ENCODE results near the gene LRP1B. TPM values are rescaled to one million over a fixed set of nuclear protein-coding genes. Genes with fewer than 3 reads are reported as not detected.

The LRP1B gene
- total and polyA plus RNA-seq, 2 donors (not counting 1 experiment from before 2014, with no cell fraction given) = not detected

DNA sequence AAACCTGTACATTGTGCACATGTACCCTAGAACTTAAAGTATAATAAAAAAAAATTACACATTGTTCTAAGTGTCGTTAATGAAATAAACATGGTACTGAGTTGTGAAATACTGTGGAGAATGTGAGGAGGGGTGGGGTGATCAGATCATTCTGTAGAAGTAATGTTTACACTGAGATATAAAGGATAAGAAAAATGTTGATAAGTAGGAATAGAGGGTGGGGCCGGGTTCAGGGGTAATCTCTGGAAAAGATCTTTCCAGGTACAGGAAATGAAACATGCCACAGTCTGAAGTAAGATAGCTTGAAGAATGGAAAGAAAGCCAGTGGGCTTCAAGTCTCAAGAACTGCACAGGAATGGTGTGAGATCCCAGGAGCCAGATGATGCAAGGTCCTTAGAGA lies 1482.4 kb downstream of the LRP1B start:
- ChIA-PET CTCF (no interaction called here), POLR2A (no interaction called here)
- no peak overlapping the region for H3K9ac ChIP-seq (ENCODE audit: low read length)
- no peak overlapping the region for H3K4me2 ChIP-seq (replicated peaks; ENCODE audit: low read depth, low read length, poor library complexity, severe bottlenecking)
- H3K4me3 ChIP-seq (ENCODE audit: control extremely low read depth in 1 of 5, extremely low read depth in 1 of 5, insufficient read depth in 1 of 5, low read depth in 2 of 5, low read length in 4 of 5) = no peak overlapping the region
- H4K20me1 ChIP-seq (ENCODE audit: control insufficient read depth, insufficient read depth, low read length, poor library complexity, severe bottlenecking) = no peaks in the 10 kb centered on the region
- intact Hi-C loops (cut with micrococcal nuclease) = no loop called here
- H3K4me1 ChIP-seq (ENCODE audit: control insufficient read depth in 2 of 2, insufficient read depth in 2 of 2, low read length in 2 of 2) = no peaks in the 10 kb centered on the region
- H3K9me3 ChIP-seq (ENCODE audit: control extremely low read depth in 1 of 3, control insufficient read depth in 2 of 3, insufficient read depth in 1 of 3, low read length in 2 of 3) = no peaks in the 10 kb centered on the region
- Mint-ChIP-seq H3K4me1 (no peaks in the 10 kb centered on the region), H3K9me3 (ENCODE audit: insufficient read depth) (no peaks in the 10 kb centered on the region), H3K27me3 (no peaks in the 10 kb centered on the region), H3K27ac (no peak overlapping the region), H3K4me3 (no peak overlapping the region)
- H3K27ac ChIP-seq (ENCODE audit: low read length in 2 of 2) = no peak overlapping the region
- 79% methylated on average over 1 of the region's 2 CpGs for WGBS (ENCODE audit: insufficient coverage)
- H2AFZ ChIP-seq (ENCODE audit: insufficient read depth, low read depth, low read length, poor library complexity, severe bottlenecking) = no peak overlapping the region
- no peak for TF ChIP-seq EZH2 (IDR thresholded peaks at IDR 0.05; ENCODE audit: borderline replicate concordance, insufficient read depth, low read depth, low read length, poor library complexity, severe bottlenecking)
- TF ChIP-seq, protein P1, sequence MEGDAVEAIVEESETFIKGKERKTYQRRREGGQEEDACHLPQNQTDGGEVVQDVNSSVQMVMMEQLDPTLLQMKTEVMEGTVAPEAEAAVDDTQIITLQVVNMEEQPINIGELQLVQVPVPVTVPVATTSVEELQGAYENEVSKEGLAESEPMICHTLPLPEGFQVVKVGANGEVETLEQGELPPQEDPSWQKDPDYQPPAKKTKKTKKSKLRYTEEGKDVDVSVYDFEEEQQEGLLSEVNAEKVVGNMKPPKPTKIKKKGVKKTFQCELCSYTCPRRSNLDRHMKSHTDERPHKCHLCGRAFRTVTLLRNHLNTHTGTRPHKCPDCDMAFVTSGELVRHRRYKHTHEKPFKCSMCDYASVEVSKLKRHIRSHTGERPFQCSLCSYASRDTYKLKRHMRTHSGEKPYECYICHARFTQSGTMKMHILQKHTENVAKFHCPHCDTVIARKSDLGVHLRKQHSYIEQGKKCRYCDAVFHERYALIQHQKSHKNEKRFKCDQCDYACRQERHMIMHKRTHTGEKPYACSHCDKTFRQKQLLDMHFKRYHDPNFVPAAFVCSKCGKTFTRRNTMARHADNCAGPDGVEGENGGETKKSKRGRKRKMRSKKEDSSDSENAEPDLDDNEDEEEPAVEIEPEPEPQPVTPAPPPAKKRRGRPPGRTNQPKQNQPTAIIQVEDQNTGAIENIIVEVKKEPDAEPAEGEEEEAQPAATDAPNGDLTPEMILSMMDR (IDR thresholded peaks at IDR 0.05) = no peak
- H3K36me3 ChIP-seq (replicated peaks in 1 of 2; ENCODE audit: control extremely low read depth in 1 of 2, control insufficient read depth in 1 of 2, extremely low read depth in 1 of 2, insufficient read depth in 2 of 2, low read length in 1 of 2) = no peaks in the 10 kb centered on the region
- DNase-seq (no peak), ATAC-seq (ENCODE audit: low read depth) (no peak)
- H3K79me2 ChIP-seq (ENCODE audit: control insufficient read depth, insufficient read depth, low read length) = no peaks in the 10 kb centered on the region
- H3K27me3 ChIP-seq (replicated peaks in 1 of 4; ENCODE audit: control extremely low read depth in 1 of 4, control insufficient read depth in 3 of 4, insufficient read depth in 4 of 4, low read length in 3 of 4) = no peaks in the 10 kb centered on the region

DNA sequence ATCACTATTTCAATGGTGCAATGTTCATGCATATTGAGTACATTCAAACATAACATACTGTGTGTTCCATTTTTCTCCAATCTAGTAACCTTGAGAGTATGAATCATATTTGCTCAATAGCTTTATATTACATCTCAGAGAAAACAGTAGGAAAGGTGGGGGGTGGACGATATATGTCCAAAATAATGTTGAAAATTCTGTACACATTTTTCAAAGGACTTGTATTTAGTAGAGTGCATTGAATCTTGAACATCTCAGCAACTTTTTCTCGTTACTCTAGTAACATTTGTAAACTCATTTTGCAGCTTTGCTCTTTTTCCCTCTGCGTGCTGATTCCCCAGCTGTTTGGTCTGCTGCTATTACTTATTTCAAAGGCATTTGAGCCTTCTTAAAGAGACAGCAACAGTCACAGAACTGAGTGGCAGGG lies 1487.0 kb downstream of the LRP1B start:
- no peaks in the 10 kb centered on the region for H3K36me3 ChIP-seq (replicated peaks in 1 of 2; ENCODE audit: control extremely low read depth in 1 of 2, control insufficient read depth in 1 of 2, extremely low read depth in 1 of 2, insufficient read depth in 2 of 2, low read length in 1 of 2)
- ATAC-seq (ENCODE audit: low read depth) (no peak), DNase-seq (no peak)
- H3K4me1 ChIP-seq (ENCODE audit: control insufficient read depth in 2 of 2, insufficient read depth in 2 of 2, low read length in 2 of 2) = no peaks in the 10 kb centered on the region
- no peak overlapping the region for H2AFZ ChIP-seq (ENCODE audit: insufficient read depth, low read depth, low read length, poor library complexity, severe bottlenecking)
- H4K20me1 ChIP-seq (ENCODE audit: control insufficient read depth, insufficient read depth, low read length, poor library complexity, severe bottlenecking) = no peaks in the 10 kb centered on the region
- POLR2A ChIA-PET = no interaction called here
- no peaks in the 10 kb centered on the region for H3K79me2 ChIP-seq (ENCODE audit: control insufficient read depth, insufficient read depth, low read length)
- Mint-ChIP-seq H3K9me3 (ENCODE audit: insufficient read depth) (no peaks in the 10 kb centered on the region), H3K27ac (no peak overlapping the region), H3K27me3 (no peaks in the 10 kb centered on the region), H3K4me1 (no peaks in the 10 kb centered on the region), H3K4me3 (no peak overlapping the region)
- H3K27me3 ChIP-seq (replicated peaks in 1 of 4; ENCODE audit: control extremely low read depth in 1 of 4, control insufficient read depth in 3 of 4, insufficient read depth in 4 of 4, low read length in 3 of 4) = no peaks in the 10 kb centered on the region
- H3K27ac ChIP-seq (ENCODE audit: low read length in 2 of 2) = no peak overlapping the region
- intact Hi-C loops (cut with micrococcal nuclease) = no loop called here
- no peaks in the 10 kb centered on the region for H3K9me3 ChIP-seq (ENCODE audit: control extremely low read depth in 1 of 3, control insufficient read depth in 2 of 3, insufficient read depth in 1 of 3, low read length in 2 of 3)
- 78% methylated on average over 2 of the region's 3 CpGs for WGBS (ENCODE audit: insufficient coverage)
- no peak overlapping the region for H3K9ac ChIP-seq (ENCODE audit: low read length)
- no peak overlapping the region for H3K4me2 ChIP-seq (replicated peaks; ENCODE audit: low read depth, low read length, poor library complexity, severe bottlenecking)
- TF ChIP-seq EZH2 (IDR thresholded peaks at IDR 0.05; ENCODE audit: borderline replicate concordance, insufficient read depth, low read depth, low read length, poor library complexity, severe bottlenecking) = no peak
- TF ChIP-seq, protein P1 (IDR thresholded peaks at IDR 0.05) = no peak
- CTCF ChIA-PET = no interaction called here
- H3K4me3 ChIP-seq (ENCODE audit: control extremely low read depth in 1 of 5, extremely low read depth in 1 of 5, insufficient read depth in 1 of 5, low read depth in 2 of 5, low read length in 4 of 5) = no peak overlapping the region
